AG08395 (cell line): ENCODE results near the gene INSYN2B.
"Not testable (repeated sequence)": the region's sequence is repeated elsewhere in the genome, so short reads cannot be mapped to it uniquely, and the experiment has no call there.

Experiments
- DNase-seq: peaks from one replicate; pipeline ENCODE4 v3.0.0; 2012; ENCODE audit warnings: mixed read lengths, low spot score

The INSYN2B gene

GRCh38 chr5:169848271-169848670, 132.0 kb downstream of the INSYN2B start:
- DNase-seq = no peak

GRCh38 chr5:169847519-169847918, 132.8 kb downstream of the INSYN2B start:
- DNase-seq = no peak

- DNase-seq = no peak
These were observed 137.6 kb downstream of the INSYN2B start for GRCh38 chr5:169842699-169843098.

- DNase-seq = no peak
These were observed 139.9 kb downstream of the INSYN2B start for GRCh38 chr5:169840405-169840804.

- DNase-seq = no peak
These were observed 141.6 kb downstream of the INSYN2B start for GRCh38 chr5:169838688-169839087.

- no peak for DNase-seq
These were observed 142.6 kb downstream of the INSYN2B start for GRCh38 chr5:169837686-169838085.

- DNase-seq = no peak
These were observed 143.3 kb downstream of the INSYN2B start for GRCh38 chr5:169836835-169837536.

GRCh38 chr5:169834540-169834939, 145.8 kb downstream of the INSYN2B start:
- DNase-seq = not testable (repeated sequence)

GRCh38 chr5:169833681-169834292, 146.5 kb downstream of the INSYN2B start:
- not testable (repeated sequence) for DNase-seq

GRCh38 chr5:169832845-169833244, 147.4 kb downstream of the INSYN2B start:
- no peak for DNase-seq

- DNase-seq = no peak
These were observed 148.0 kb downstream of the INSYN2B start for GRCh38 chr5:169832304-169832703.

GRCh38 chr5:169831331-169831730, 149.0 kb downstream of the INSYN2B start:
- DNase-seq = no peak

- DNase-seq = no peak
These were observed 151.9 kb downstream of the INSYN2B start for GRCh38 chr5:169828385-169828784.

- peak; percentile 14 for DNase-seq
These were observed 152.5 kb downstream of the INSYN2B start for GRCh38 chr5:169827769-169828168.

- no peak for DNase-seq
These were observed 153.7 kb downstream of the INSYN2B start for GRCh38 chr5:169826618-169827017.

- no peak for DNase-seq
These were observed 163.3 kb downstream of the INSYN2B start for GRCh38 chr5:169817031-169817430.

GRCh38 chr5:169814522-169814921, 165.8 kb downstream of the INSYN2B start:
- DNase-seq = no peak
